ENCODE data around the gene DMRTB1.

DNA sequence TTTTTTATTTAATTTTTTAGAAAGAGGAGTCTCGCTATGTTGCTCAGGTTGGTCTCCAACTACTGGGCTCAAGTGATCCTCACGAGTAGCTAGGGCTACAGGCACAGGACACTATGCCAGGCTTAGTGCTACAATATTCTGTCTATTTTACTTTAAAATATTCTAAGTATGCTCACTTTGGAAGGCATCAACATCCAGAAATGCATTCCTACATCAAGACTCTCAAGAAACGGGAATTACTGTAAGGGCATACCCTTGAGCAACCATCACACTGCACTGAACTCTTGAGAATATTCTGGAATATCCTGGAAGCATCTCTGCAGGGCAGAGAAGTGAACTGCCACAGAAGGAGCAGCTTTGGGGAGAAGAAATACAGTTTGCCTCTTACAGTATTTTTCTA, 565 bp upstream of the DMRTB1 start:
- TF ChIP-seq, protein P1, sequence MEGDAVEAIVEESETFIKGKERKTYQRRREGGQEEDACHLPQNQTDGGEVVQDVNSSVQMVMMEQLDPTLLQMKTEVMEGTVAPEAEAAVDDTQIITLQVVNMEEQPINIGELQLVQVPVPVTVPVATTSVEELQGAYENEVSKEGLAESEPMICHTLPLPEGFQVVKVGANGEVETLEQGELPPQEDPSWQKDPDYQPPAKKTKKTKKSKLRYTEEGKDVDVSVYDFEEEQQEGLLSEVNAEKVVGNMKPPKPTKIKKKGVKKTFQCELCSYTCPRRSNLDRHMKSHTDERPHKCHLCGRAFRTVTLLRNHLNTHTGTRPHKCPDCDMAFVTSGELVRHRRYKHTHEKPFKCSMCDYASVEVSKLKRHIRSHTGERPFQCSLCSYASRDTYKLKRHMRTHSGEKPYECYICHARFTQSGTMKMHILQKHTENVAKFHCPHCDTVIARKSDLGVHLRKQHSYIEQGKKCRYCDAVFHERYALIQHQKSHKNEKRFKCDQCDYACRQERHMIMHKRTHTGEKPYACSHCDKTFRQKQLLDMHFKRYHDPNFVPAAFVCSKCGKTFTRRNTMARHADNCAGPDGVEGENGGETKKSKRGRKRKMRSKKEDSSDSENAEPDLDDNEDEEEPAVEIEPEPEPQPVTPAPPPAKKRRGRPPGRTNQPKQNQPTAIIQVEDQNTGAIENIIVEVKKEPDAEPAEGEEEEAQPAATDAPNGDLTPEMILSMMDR (IDR thresholded peaks at IDR 0.05 in 2 of 3, conservative IDR thresholded peaks at IDR 0.05 in 1 of 3; ENCODE audit: borderline replicate concordance in 1 of 3, insufficient read depth in 1 of 3, low read depth in 2 of 3, low read length in 2 of 3): no peak
- TF ChIP-seq, protein P2, sequence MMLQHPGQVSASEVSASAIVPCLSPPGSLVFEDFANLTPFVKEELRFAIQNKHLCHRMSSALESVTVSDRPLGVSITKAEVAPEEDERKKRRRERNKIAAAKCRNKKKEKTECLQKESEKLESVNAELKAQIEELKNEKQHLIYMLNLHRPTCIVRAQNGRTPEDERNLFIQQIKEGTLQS (IDR thresholded peaks at IDR 0.05): no peak
- no peak for TF ChIP-seq YY1 (IDR thresholded peaks at IDR 0.05; ENCODE audit: extremely low read depth, insufficient replicate concordance, low read depth, low read length)
- TF ChIP-seq, protein P3, sequence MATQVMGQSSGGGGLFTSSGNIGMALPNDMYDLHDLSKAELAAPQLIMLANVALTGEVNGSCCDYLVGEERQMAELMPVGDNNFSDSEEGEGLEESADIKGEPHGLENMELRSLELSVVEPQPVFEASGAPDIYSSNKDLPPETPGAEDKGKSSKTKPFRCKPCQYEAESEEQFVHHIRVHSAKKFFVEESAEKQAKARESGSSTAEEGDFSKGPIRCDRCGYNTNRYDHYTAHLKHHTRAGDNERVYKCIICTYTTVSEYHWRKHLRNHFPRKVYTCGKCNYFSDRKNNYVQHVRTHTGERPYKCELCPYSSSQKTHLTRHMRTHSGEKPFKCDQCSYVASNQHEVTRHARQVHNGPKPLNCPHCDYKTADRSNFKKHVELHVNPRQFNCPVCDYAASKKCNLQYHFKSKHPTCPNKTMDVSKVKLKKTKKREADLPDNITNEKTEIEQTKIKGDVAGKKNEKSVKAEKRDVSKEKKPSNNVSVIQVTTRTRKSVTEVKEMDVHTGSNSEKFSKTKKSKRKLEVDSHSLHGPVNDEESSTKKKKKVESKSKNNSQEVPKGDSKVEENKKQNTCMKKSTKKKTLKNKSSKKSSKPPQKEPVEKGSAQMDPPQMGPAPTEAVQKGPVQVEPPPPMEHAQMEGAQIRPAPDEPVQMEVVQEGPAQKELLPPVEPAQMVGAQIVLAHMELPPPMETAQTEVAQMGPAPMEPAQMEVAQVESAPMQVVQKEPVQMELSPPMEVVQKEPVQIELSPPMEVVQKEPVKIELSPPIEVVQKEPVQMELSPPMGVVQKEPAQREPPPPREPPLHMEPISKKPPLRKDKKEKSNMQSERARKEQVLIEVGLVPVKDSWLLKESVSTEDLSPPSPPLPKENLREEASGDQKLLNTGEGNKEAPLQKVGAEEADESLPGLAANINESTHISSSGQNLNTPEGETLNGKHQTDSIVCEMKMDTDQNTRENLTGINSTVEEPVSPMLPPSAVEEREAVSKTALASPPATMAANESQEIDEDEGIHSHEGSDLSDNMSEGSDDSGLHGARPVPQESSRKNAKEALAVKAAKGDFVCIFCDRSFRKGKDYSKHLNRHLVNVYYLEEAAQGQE (IDR thresholded peaks at IDR 0.05; ENCODE audit: low read depth): no peak
- TF ChIP-seq, protein P4, sequence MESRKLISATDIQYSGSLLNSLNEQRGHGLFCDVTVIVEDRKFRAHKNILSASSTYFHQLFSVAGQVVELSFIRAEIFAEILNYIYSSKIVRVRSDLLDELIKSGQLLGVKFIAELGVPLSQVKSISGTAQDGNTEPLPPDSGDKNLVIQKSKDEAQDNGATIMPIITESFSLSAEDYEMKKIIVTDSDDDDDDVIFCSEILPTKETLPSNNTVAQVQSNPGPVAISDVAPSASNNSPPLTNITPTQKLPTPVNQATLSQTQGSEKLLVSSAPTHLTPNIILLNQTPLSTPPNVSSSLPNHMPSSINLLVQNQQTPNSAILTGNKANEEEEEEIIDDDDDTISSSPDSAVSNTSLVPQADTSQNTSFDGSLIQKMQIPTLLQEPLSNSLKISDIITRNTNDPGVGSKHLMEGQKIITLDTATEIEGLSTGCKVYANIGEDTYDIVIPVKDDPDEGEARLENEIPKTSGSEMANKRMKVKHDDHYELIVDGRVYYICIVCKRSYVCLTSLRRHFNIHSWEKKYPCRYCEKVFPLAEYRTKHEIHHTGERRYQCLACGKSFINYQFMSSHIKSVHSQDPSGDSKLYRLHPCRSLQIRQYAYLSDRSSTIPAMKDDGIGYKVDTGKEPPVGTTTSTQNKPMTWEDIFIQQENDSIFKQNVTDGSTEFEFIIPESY (IDR thresholded peaks at IDR 0.05; ENCODE audit: extremely low read depth, insufficient replicate concordance, low read length): no peak
- TF ChIP-seq POLR2AphosphoS5 (IDR thresholded peaks at IDR 0.05; ENCODE audit: low read depth, low read length): no peak
- no peak for TF ChIP-seq ELF1 (IDR thresholded peaks at IDR 0.05; ENCODE audit: borderline replicate concordance, low read depth)
- no peak for TF ChIP-seq EZH2phosphoT487 (IDR thresholded peaks at IDR 0.05; ENCODE audit: borderline replicate concordance)
- no peak for TF ChIP-seq ZNF274 (IDR thresholded peaks at IDR 0.05; ENCODE audit: low read depth, low read length)
- TF ChIP-seq POLR2A (IDR thresholded peaks at IDR 0.05; ENCODE audit: borderline replicate concordance, extremely low read depth, insufficient read depth, insufficient read length): no peak
- no peak for TF ChIP-seq SIN3A (IDR thresholded peaks at IDR 0.05; ENCODE audit: low read depth)
